Measurements from ENCODE around the gene RAB31. TPM values are rescaled to one million over a fixed set of nuclear protein-coding genes. Genes with fewer than 3 reads are reported as not detected.
"Not testable (repeated sequence)": the region's sequence is repeated elsewhere in the genome, so short reads cannot be mapped to it uniquely, and the experiment has no call there.

RAB31 gene
- total and polyA plus RNA-seq, 4 donors = 21.5 to 114 (median 49.5) TPM

DNA sequence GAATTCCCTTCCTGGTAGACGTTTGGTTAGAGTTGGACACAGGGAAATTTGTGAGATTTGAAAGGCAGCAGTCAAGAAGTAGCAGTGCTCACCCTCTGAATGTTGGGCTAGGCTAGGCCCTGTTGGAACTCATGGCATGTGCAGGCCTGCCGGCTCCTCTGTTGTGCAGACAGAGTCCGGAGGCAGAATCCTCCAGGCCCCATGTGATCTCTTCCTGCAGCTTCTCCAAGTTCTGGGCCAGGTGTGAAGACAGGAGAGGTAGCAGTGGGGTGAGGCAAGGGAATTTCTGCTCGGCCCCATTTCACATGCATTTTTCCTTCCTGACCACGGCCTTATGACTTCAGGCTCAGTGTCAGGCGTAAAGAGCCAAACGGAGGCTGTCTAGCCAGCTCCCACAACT, 36.9 kb upstream of the RAB31 start:
- H3K4me1 ChIP-seq (ENCODE audit: control insufficient read depth in 5 of 5, insufficient read depth in 5 of 5, low read length in 5 of 5) = no peaks in the 10 kb centered on the region
- DNase-seq (no peak), ATAC-seq (ENCODE audit: insufficient read depth, low FRiP score) (no peak)
- no peaks in the 10 kb centered on the region for H3K9me3 ChIP-seq (ENCODE audit: control insufficient read depth in 4 of 4, insufficient read depth in 3 of 4, low read length in 3 of 4)
- TF ChIP-seq, protein P1, sequence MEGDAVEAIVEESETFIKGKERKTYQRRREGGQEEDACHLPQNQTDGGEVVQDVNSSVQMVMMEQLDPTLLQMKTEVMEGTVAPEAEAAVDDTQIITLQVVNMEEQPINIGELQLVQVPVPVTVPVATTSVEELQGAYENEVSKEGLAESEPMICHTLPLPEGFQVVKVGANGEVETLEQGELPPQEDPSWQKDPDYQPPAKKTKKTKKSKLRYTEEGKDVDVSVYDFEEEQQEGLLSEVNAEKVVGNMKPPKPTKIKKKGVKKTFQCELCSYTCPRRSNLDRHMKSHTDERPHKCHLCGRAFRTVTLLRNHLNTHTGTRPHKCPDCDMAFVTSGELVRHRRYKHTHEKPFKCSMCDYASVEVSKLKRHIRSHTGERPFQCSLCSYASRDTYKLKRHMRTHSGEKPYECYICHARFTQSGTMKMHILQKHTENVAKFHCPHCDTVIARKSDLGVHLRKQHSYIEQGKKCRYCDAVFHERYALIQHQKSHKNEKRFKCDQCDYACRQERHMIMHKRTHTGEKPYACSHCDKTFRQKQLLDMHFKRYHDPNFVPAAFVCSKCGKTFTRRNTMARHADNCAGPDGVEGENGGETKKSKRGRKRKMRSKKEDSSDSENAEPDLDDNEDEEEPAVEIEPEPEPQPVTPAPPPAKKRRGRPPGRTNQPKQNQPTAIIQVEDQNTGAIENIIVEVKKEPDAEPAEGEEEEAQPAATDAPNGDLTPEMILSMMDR (IDR thresholded peaks at IDR 0.05; ENCODE audit: control extremely low read depth, extremely low read depth) = no peak
- no peaks in the 10 kb centered on the region for H3K27me3 ChIP-seq (ENCODE audit: control insufficient read depth in 3 of 3, insufficient read depth in 3 of 3, low read length in 2 of 3)
- 84 to 86% methylated on average over 7 of the region's 7 CpGs for WGBS, 2 donors
- H3K36me3 ChIP-seq (ENCODE audit: control insufficient read depth in 4 of 4, insufficient read depth in 4 of 4, low read length in 4 of 4) = no peaks in the 10 kb centered on the region
- no peak overlapping the region for H3K27ac ChIP-seq (ENCODE audit: low read depth in 1 of 2, low read length in 1 of 2)
- H3K4me3 ChIP-seq = no peak overlapping the region
- H3K9ac ChIP-seq (ENCODE audit: insufficient read depth in 1 of 2, low read length in 2 of 2) = no peak overlapping the region

DNA sequence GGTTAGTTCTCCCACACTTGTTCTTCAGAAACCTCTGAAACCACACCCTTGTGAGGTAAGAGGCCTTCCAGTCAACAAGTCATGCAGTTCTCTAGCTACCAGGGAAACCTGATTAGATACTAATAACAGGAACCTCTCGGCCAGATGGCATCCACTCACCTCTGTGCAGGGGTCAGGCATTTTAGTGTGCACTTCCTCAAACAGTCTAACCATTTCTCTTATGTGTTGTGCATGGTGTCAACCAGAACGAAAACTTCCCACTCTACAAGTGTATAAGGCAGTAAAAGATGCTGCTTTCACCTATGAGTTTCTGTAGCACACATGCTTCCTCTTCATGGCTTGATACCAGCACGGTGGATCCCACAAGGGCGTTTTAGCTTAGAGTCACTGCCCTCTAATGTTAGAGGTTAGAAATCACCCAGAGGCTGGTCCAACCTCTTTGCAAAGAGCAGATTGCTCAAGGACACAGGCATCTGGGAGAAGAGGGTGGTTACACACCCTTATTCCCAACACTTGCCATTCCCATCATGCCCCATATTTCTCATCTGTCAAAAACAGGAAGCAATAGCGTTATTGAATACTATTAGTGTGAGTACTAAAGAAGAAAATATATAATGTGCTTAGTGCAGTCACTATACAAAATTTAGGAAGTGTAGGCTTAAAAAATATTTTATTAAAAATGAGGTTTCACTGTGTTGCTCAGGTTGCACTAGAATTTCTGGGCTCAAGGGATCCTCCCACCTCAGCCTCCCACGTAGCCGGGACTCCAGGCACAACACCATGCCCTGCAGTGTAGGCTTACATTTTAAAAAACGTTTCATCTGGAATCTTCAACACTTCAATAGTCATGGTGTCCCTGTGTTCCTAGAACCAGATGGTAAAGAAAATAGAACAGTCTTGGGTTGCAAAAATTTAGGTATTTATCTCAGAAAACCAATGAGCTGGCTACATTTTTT, 34.5 kb upstream of the RAB31 start:
- no peak overlapping the region for H3K4me3 ChIP-seq
- peak overlapping the region in 1 of 2 donors; percentile 88 for H3K27ac ChIP-seq (ENCODE audit: low read depth in 1 of 2, low read length in 1 of 2)
- ATAC-seq (ENCODE audit: insufficient read depth, low FRiP score) (peak; percentile 85), DNase-seq (peak; percentile 37 to 63 (median 45))
- 33 to 36% methylated on average over 8 of the region's 8 CpGs for WGBS, 2 donors
- no peaks in the 10 kb centered on the region for H3K9me3 ChIP-seq (ENCODE audit: control insufficient read depth in 4 of 4, insufficient read depth in 3 of 4, low read length in 3 of 4)
- no peaks in the 10 kb centered on the region for H3K36me3 ChIP-seq (ENCODE audit: control insufficient read depth in 4 of 4, insufficient read depth in 4 of 4, low read length in 4 of 4)
- no peak overlapping the region for H3K9ac ChIP-seq (ENCODE audit: insufficient read depth in 1 of 2, low read length in 2 of 2)
- no peaks in the 10 kb centered on the region for H3K27me3 ChIP-seq (ENCODE audit: control insufficient read depth in 3 of 3, insufficient read depth in 3 of 3, low read length in 2 of 3)
- H3K4me1 ChIP-seq (ENCODE audit: control insufficient read depth in 5 of 5, insufficient read depth in 5 of 5, low read length in 5 of 5) = no peaks in the 10 kb centered on the region
- TF ChIP-seq, protein P1 (IDR thresholded peaks at IDR 0.05; ENCODE audit: control extremely low read depth, extremely low read depth) = no peak

DNA sequence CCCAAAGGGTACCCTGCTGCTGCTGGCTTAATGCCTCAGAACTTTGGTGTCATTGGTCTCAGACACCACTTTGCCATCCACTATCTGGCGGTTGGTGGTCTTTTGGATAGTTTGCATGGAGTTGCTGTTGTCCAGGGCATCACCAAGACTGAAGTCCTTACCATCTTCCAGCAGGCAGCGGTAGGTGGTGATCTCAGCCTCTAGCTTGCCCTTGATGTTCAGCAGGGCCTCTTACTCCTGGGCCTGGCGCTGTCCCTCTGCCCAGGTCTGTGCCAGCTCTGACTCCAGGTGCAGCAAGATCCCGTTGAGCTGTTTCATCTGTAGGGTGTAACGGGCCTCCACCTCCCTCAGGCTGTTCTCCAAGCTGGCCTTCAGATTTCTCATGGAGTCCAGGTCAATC, 29.9 kb upstream of the RAB31 start:
- H3K9ac ChIP-seq (ENCODE audit: insufficient read depth in 1 of 2, low read length in 2 of 2); H3K27me3 ChIP-seq (ENCODE audit: control insufficient read depth in 3 of 3, insufficient read depth in 3 of 3, low read length in 2 of 3); H3K4me1 ChIP-seq (ENCODE audit: control insufficient read depth in 5 of 5, insufficient read depth in 5 of 5, low read length in 5 of 5); H3K36me3 ChIP-seq (ENCODE audit: control insufficient read depth in 4 of 4, insufficient read depth in 4 of 4, low read length in 4 of 4); DNase-seq; H3K4me3 ChIP-seq; H3K9me3 ChIP-seq (ENCODE audit: control insufficient read depth in 4 of 4, insufficient read depth in 3 of 4, low read length in 3 of 4); H3K27ac ChIP-seq (ENCODE audit: low read depth in 1 of 2, low read length in 1 of 2); ATAC-seq (ENCODE audit: insufficient read depth, low FRiP score): not testable (repeated sequence)
- WGBS, 2 donors = 97 to 100% methylated on average over 5 of the region's 5 CpGs

DNA sequence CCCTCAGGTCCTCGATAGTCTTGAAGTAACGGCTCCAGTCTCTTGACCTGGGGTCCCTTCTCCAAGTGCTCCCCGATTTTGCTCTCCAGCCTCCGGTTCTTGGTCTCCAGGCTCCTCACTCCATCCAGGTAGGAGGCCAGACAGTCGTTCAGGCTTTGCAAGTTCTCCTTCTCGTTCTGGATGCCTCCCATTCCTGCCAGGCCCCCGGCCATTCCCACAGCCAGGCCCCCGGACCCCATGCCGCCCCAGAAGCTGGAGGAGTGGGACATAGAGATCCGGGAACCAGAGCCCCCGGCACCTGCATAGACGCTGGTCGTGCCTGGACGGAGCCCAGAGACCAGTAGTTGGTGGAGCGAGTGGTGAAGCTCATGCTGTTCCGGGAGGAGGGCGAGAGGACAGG, 29.0 kb upstream of the RAB31 start:
- no peaks in the 10 kb centered on the region for H3K9me3 ChIP-seq (ENCODE audit: control insufficient read depth in 4 of 4, insufficient read depth in 3 of 4, low read length in 3 of 4)
- H3K27me3 ChIP-seq (ENCODE audit: control insufficient read depth in 3 of 3, insufficient read depth in 3 of 3, low read length in 2 of 3) = no peaks in the 10 kb centered on the region
- DNase-seq (no peak), ATAC-seq (ENCODE audit: insufficient read depth, low FRiP score) (no peak)
- H3K9ac ChIP-seq (ENCODE audit: insufficient read depth in 1 of 2, low read length in 2 of 2) = no peak overlapping the region
- no peak overlapping the region for H3K27ac ChIP-seq (ENCODE audit: low read depth in 1 of 2, low read length in 1 of 2)
- no peaks in the 10 kb centered on the region for H3K36me3 ChIP-seq (ENCODE audit: control insufficient read depth in 4 of 4, insufficient read depth in 4 of 4, low read length in 4 of 4)
- WGBS, 2 donors = 95 to 98% methylated on average over 17 of the region's 17 CpGs
- TF ChIP-seq, protein P1 (IDR thresholded peaks at IDR 0.05; ENCODE audit: control extremely low read depth, extremely low read depth) = no peak
- H3K4me3 ChIP-seq = no peak overlapping the region
- H3K4me1 ChIP-seq (ENCODE audit: control insufficient read depth in 5 of 5, insufficient read depth in 5 of 5, low read length in 5 of 5) = peaks cover 0 to 4% (median 0%) of the 10 kb centered on the region in 5 donors
